IPS-18a (cell line): ENCODE measurements around the gene CPOX.

Experiments
- H3K27ac ChIP-seq: one replicate; pipeline ENCODE4 v1.5.1; 2013; ENCODE audit warnings: low read length
- H3K27me3 ChIP-seq: one replicate; pipeline ENCODE4 v1.6.1; 2013; ENCODE audit warnings: mild to moderate bottlenecking, low read length; ENCODE audit not compliant: control insufficient read depth, insufficient read depth
- H3K36me3 ChIP-seq: one replicate; pipeline ENCODE4 v1.6.1; 2013; ENCODE audit warnings: low read depth, low read length; ENCODE audit not compliant: control insufficient read depth
- H3K4me1 ChIP-seq: one replicate; pipeline ENCODE4 v1.6.1; 2013; ENCODE audit warnings: low read depth, low read length; ENCODE audit not compliant: control insufficient read depth
- H3K4me3 ChIP-seq: one replicate; pipeline ENCODE4 v1.5.1; 2013; ENCODE audit warnings: low read length
- H3K9ac ChIP-seq: one replicate; pipeline ENCODE4 v1.6.1; 2013; ENCODE audit warnings: mild to moderate bottlenecking, low read length, moderate library complexity
- H3K9me3 ChIP-seq: one replicate; pipeline ENCODE4 v1.6.1; 2013; ENCODE audit warnings: low read depth, low read length; ENCODE audit not compliant: control insufficient read depth

CPOX gene

GRCh38 chr3:98531622-98532274 is 61.7 kb downstream of the CPOX start, which contains the start of gene GPR15:
TSS of gene GPR15 (plus strand) at chr3:98531978. CDS start at chr3:98532034, 56 bp downstream.
- H3K4me3 ChIP-seq, result no peak within 1 kb of the TSS
- H3K27ac ChIP-seq, result no peak within 1 kb of the TSS

GRCh38 chr3:98530676-98531075 is 62.7 kb downstream of the CPOX start:
- Histone ChIP-seq H3K27me3 (no peaks in the 10 kb centered on the region), H3K4me3 (no peak overlapping the region), H3K36me3 (no peaks in the 10 kb centered on the region), H3K27ac (no peak overlapping the region), H3K4me1 (no peaks in the 10 kb centered on the region), H3K9me3 (no peaks in the 10 kb centered on the region), H3K9ac (no peak overlapping the region)

More at GRCh38 chr3:98531622-98532274, 61.7 kb downstream of the CPOX start, which contains the start of gene GPR15:
- Histone ChIP-seq H3K4me1 (no peaks in the 10 kb centered on the region), H3K9me3 (no peaks in the 10 kb centered on the region), H3K9ac (no peak within 1 kb of the TSS), H3K36me3 (no peaks in the 10 kb centered on the region), H3K27me3 (no peaks in the 10 kb centered on the region)

- Histone ChIP-seq H3K36me3 (no peaks in the 10 kb centered on the region), H3K27ac (no peak overlapping the region), H3K9ac (no peak overlapping the region), H3K4me3 (no peak overlapping the region), H3K4me1 (no peaks in the 10 kb centered on the region), H3K27me3 (no peaks in the 10 kb centered on the region), H3K9me3 (no peaks in the 10 kb centered on the region)
These were observed 63.5 kb downstream of the CPOX start for GRCh38 chr3:98529856-98530459.
